Suprapubic skin (tissue), 3 donors: Measurements from ENCODE around the gene CHD2.

Experiments
- EP300 ChIP-seq: sonication (generic); formaldehyde crosslinking; IDR thresholded peaks from one replicate; pipeline ENCODE4 v1.6.1; 2017; ENCODE audit warnings: antibody characterized with exemption
- POLR2A ChIP-seq, 2 donors: fragments of 450-650 bp; IDR thresholded peaks; one replicate each; pipeline ENCODE4 v1.6.1; 2017; ENCODE audit warnings: antibody characterized with exemption in 2 of 2, mild to moderate bottlenecking in 2 of 2, moderate library complexity in 2 of 2
- TF ChIP-seq, protein P1 (sequence below), 2 donors: fragments of 200-600 bp in 1 of 2; fragments of 450-650 bp in 1 of 2; sonication (generic) in 1 of 2; IDR thresholded peaks; one replicate each; pipeline ENCODE4 v1.5.1; 2016 to 2019; ENCODE audit warnings: antibody characterized with exemption in 2 of 2, mild to moderate bottlenecking in 1 of 2, moderate library complexity in 1 of 2

DNA sequence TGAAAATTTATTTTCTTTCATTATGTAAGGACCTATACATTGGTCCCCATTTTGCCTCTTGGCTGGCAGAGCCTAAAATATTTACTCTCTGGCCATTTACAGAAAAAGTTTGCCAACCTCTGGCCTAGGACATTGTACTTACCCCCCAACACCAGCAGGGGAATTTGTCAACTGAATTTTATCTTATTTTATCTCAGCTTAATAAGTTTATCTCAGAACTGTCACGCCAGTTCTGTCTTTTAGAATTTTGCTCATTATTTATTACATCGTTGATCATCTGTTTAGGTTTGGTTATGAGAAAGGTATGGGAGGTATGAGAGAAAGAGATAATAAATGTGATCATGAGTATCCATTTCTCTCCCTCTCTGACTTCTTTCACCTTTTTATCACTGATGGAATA lies 38.3 kb downstream of the CHD2 start:
- TF ChIP-seq, protein P1, sequence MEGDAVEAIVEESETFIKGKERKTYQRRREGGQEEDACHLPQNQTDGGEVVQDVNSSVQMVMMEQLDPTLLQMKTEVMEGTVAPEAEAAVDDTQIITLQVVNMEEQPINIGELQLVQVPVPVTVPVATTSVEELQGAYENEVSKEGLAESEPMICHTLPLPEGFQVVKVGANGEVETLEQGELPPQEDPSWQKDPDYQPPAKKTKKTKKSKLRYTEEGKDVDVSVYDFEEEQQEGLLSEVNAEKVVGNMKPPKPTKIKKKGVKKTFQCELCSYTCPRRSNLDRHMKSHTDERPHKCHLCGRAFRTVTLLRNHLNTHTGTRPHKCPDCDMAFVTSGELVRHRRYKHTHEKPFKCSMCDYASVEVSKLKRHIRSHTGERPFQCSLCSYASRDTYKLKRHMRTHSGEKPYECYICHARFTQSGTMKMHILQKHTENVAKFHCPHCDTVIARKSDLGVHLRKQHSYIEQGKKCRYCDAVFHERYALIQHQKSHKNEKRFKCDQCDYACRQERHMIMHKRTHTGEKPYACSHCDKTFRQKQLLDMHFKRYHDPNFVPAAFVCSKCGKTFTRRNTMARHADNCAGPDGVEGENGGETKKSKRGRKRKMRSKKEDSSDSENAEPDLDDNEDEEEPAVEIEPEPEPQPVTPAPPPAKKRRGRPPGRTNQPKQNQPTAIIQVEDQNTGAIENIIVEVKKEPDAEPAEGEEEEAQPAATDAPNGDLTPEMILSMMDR (IDR thresholded peaks at IDR 0.05), result peak in 1 of 2 donors; percentile 27
- TF ChIP-seq EP300 (no peak), POLR2A (IDR thresholded peaks at IDR 0.05) (no peak)
